NCI-H82 treated with DMSO at 0.1 percent for 48 hours (cell line): ENCODE data around the gene KRT86.
"Not testable (repeated sequence)": the region's sequence is repeated elsewhere in the genome, so short reads cannot be mapped to it uniquely, and the experiment has no call there.

Source experiments
- DNase-seq: peaks from one replicate; lab custom pipeline; 2025; ENCODE audit not compliant: unreplicated experiment; lab: John Stamatoyannopoulos, UW

The KRT86 gene

GRCh38 chr12:52251367-52252051 is 22.9 kb upstream of the KRT86 start:
- no peak for DNase-seq

GRCh38 chr12:52252175-52252615 is 22.2 kb upstream of the KRT86 start:
- DNase-seq = not testable (repeated sequence)

GRCh38 chr12:52252728-52253343 is 21.6 kb upstream of the KRT86 start:
- DNase-seq = no peak

- DNase-seq = no peak
Observed at GRCh38 chr12:52253391-52254179, 20.9 kb upstream of the KRT86 start.

GRCh38 chr12:52254180-52254964 is 20.1 kb upstream of the KRT86 start:
- no peak for DNase-seq

- DNase-seq = no peak
Observed at GRCh38 chr12:52254965-52255751, 19.3 kb upstream of the KRT86 start.

- no peak for DNase-seq
Observed at GRCh38 chr12:52255926-52256583, 18.4 kb upstream of the KRT86 start.

- DNase-seq = no peak
Observed at GRCh38 chr12:52256584-52256935, 17.9 kb upstream of the KRT86 start.

- no peak for DNase-seq
Observed at GRCh38 chr12:52257074-52257551, 17.3 kb upstream of the KRT86 start.

- not testable (repeated sequence) for DNase-seq
Observed at GRCh38 chr12:52257922-52258321, 16.5 kb upstream of the KRT86 start.

GRCh38 chr12:52258335-52258901 is 16.0 kb upstream of the KRT86 start:
- no peak for DNase-seq

- no peak for DNase-seq
Observed at GRCh38 chr12:52259657-52260243, 14.7 kb upstream of the KRT86 start.

GRCh38 chr12:52260361-52261207 is 13.9 kb upstream of the KRT86 start:
- DNase-seq = no peak

GRCh38 chr12:52261208-52261484 is 13.3 kb upstream of the KRT86 start:
- DNase-seq = no peak

- no peak for DNase-seq
Observed at GRCh38 chr12:52262286-52262685, 12.2 kb upstream of the KRT86 start.

GRCh38 chr12:52263761-52264434 is 10.5 kb upstream of the KRT86 start:
- DNase-seq = no peak

- DNase-seq = no peak
Observed at GRCh38 chr12:52264435-52264825, 10.0 kb upstream of the KRT86 start.

GRCh38 chr12:52266514-52266913 is 7.9 kb upstream of the KRT86 start:
- DNase-seq = no peak
